HepG2 (cell line): ENCODE results near the gene MRPS18C. TPM values are rescaled to one million over a fixed set of nuclear protein-coding genes. Genes with fewer than 3 reads are reported as not detected.

Source experiments
- AGO2 ChIP-seq: fragments of 200-400 bp; formaldehyde crosslinking; optimal IDR thresholded peaks from 2 replicates; pipeline ENCODE3; 2017; ENCODE audit warnings: mild to moderate bottlenecking, low read depth, low read length, moderate library complexity
- ATF4 ChIP-seq, 2 experiments: fragments of 450-650 bp in 1 of 2; sonication (generic) in 1 of 2; formaldehyde crosslinking; IDR thresholded peaks; 2 replicates each; pipeline versions ENCODE4 v1.5.0 to v1.8.0; 2020 to 2022; ENCODE audit warnings: mild to moderate bottlenecking in 1 of 2, missing genetic modification reagents in 1 of 2
- ELF1 ChIP-seq: sonication (generic); formaldehyde crosslinking; IDR thresholded peaks from 2 replicates; pipeline ENCODE4 v1.4.0; 2020; ENCODE audit warnings: missing genetic modification reagents
- GZF1 ChIP-seq: sonication (generic); formaldehyde crosslinking; IDR thresholded peaks from 2 replicates; pipeline ENCODE4 v1.5.1; 2020; ENCODE audit warnings: mild to moderate bottlenecking, missing genetic modification reagents
- HMG20A ChIP-seq: IDR thresholded peaks from 2 replicates; pipeline ENCODE4 v1.6.1; 2016; ENCODE audit warnings: borderline replicate concordance
- JARID2 ChIP-seq: sonication (generic); formaldehyde crosslinking; IDR thresholded peaks from 2 replicates; pipeline ENCODE4 v1.8.1; 2023; ENCODE audit warnings: missing genetic modification reagents, inconsistent platforms; ENCODE audit not compliant: insufficient replicate concordance
- MEIS2 ChIP-seq: sonication (generic); formaldehyde crosslinking; IDR thresholded peaks from 2 replicates; pipeline ENCODE4 v1.9.0; 2021; ENCODE audit warnings: mild to moderate bottlenecking, missing genetic modification reagents
- NCOA5 ChIP-seq: sonication (generic); formaldehyde crosslinking; IDR thresholded peaks from 2 replicates; pipeline ENCODE4 v1.4.0; 2020; ENCODE audit warnings: missing genetic modification reagents
- SRSF4 ChIP-seq: fragments of 200-400 bp; formaldehyde crosslinking; IDR thresholded peaks from one replicate; pipeline ENCODE4 v1.6.1; 2018; ENCODE audit warnings: mild to moderate bottlenecking, low read depth, low read length, moderate library complexity; ENCODE audit not compliant: poor library complexity, severe bottlenecking
- TARDBP ChIP-seq: sonication (generic); formaldehyde crosslinking; IDR thresholded peaks from 2 replicates; pipeline ENCODE4 v1.8.0; 2022; ENCODE audit warnings: mild to moderate bottlenecking, missing genetic modification reagents
- ZBTB20 ChIP-seq: sonication (generic); formaldehyde crosslinking; IDR thresholded peaks from 2 replicates; pipeline ENCODE4 v1.8.1; 2023; ENCODE audit warnings: missing genetic modification reagents, low read depth, mild to moderate bottlenecking, borderline replicate concordance
- ZNF136 ChIP-seq: sonication (generic); formaldehyde crosslinking; IDR thresholded peaks from 2 replicates; pipeline ENCODE4 v1.8.1; 2022; ENCODE audit warnings: low read depth, mild to moderate bottlenecking, moderate library complexity, missing genetic modification reagents
- ZNF142 ChIP-seq: sonication (generic); formaldehyde crosslinking; IDR thresholded peaks from 2 replicates; pipeline ENCODE4 v1.4.0; 2020; ENCODE audit warnings: missing genetic modification reagents
- ZNF160 ChIP-seq: sonication (generic); formaldehyde crosslinking; IDR thresholded peaks from 2 replicates; pipeline ENCODE4 v1.8.0; 2022; ENCODE audit warnings: mild to moderate bottlenecking, inconsistent platforms, missing genetic modification reagents
- ZNF207 ChIP-seq: fragments of 450-650 bp; IDR thresholded peaks from 2 replicates; pipeline ENCODE4 v1.6.1; 2016; ENCODE audit warnings: antibody characterized with exemption, borderline replicate concordance
- ZNF484 ChIP-seq: sonication (generic); formaldehyde crosslinking; IDR thresholded peaks from 2 replicates; pipeline ENCODE4 v1.5.1; 2020; ENCODE audit warnings: mild to moderate bottlenecking, low read depth, missing genetic modification reagents, borderline replicate concordance
- ZNF724P ChIP-seq: sonication (generic); formaldehyde crosslinking; IDR thresholded peaks from 2 replicates; pipeline ENCODE4 v1.8.0; 2022; ENCODE audit warnings: missing genetic modification reagents, borderline replicate concordance
- ZSCAN22 ChIP-seq: sonication (generic); formaldehyde crosslinking; IDR thresholded peaks from 2 replicates; pipeline ENCODE4 v1.4.0; 2020; ENCODE audit warnings: mild to moderate bottlenecking, missing genetic modification reagents
- polyA plus RNA-seq, 8 experiments: library from polyadenylated mRNA; depleted of rRNA in 3 of 8; stranded (reverse) in 7 of 8; unstranded in 1 of 8; fragments of >200 nt; fragmentation: Illumina TruSeq in 4 of 8; extraction: Trizol in 4 of 8; gene quantifications; 2 replicates each; pipeline versions ENCODE4 v1.2.1 to v1.2.3, GENCODE V29; 2011 to 2016; ENCODE audit warnings: low read depth in 4 of 8, missing spikeins in 1 of 8, mixed read lengths in 1 of 8; ENCODE audit not compliant: insufficient read depth in 1 of 8
- total RNA-seq, 5 experiments: library from RNA; depleted of rRNA; stranded (reverse); fragments of >200 nt; fragmentation: Illumina TruSeq; extraction: Trizol; gene quantifications; 2 replicates each; pipeline ENCODE4 v1.2.3, GENCODE V29; 2016; ENCODE audit warnings: low read depth in 1 of 5
- TF ChIP-seq, protein P1 (sequence below): IDR thresholded peaks from 2 replicates; pipeline ENCODE4 v1.6.1; 2016; ENCODE audit warnings: missing genetic modification reagents, missing compliant biosample characterization

Gene MRPS18C
- total and polyA plus RNA-seq, 2 of the 13 experiments (the other 11 are each of a cell fraction or from before 2014, with no cell fraction given): 45.4 to 124 TPM

GRCh38 chr4:83484500-83485461 lies 28.9 kb downstream of the MRPS18C start, which contains the start of gene ABRAXAS1 (continued):
- TF ChIP-seq ZNF142 (CRISPR knock-in tag): peak; percentile 85
- TF ChIP-seq, protein P1, sequence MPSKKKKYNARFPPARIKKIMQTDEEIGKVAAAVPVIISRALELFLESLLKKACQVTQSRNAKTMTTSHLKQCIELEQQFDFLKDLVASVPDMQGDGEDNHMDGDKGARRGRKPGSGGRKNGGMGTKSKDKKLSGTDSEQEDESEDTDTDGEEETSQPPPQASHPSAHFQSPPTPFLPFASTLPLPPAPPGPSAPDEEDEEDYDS: peak; percentile 92
- peak in 1 of 2 experiments; percentile 52; a peak in 1 of 4 replicates for TF ChIP-seq ATF4 (CRISPR knock-in tag; IDR thresholded peaks at IDR 0.05)
- TF ChIP-seq AGO2: peak; percentile 63
- TF ChIP-seq HMG20A (CRISPR knock-in tag): no peak
- TF ChIP-seq ZNF207: no peak
- no peak for TF ChIP-seq JARID2 (CRISPR knock-in tag)
- TF ChIP-seq ZSCAN22 (CRISPR knock-in tag): no peak
- no peak for TF ChIP-seq ZNF160 (CRISPR knock-in tag)
- no peak for TF ChIP-seq SRSF4
- peak; percentile 85; the same call in 1 of the 2 replicates for TF ChIP-seq ZNF724P
- peak; percentile 56; the same call in 1 of the 2 replicates for TF ChIP-seq MEIS2 (CRISPR knock-in tag)
- no peak; the same call in 1 of the 2 replicates for TF ChIP-seq ZBTB20 (CRISPR knock-in tag)
- TF ChIP-seq TARDBP (CRISPR knock-in tag): peak; percentile 67; the same call in 1 of the 2 replicates
- TF ChIP-seq ZNF136 (CRISPR knock-in tag): peak; percentile 60; the same call in 1 of the 2 replicates
- no peak for TF ChIP-seq ZNF484 (CRISPR knock-in tag)
- no peak for TF ChIP-seq NCOA5 (CRISPR knock-in tag)
- peak; percentile 71 for TF ChIP-seq ELF1 (CRISPR knock-in tag)
- TF ChIP-seq GZF1 (CRISPR knock-in tag): no peak
